HUES64 (cell line): Measurements from ENCODE around the gene COL25A1.
"Not testable (repeated sequence)": the region's sequence is repeated elsewhere in the genome, so short reads cannot be mapped to it uniquely, and the experiment has no call there.

Experiments used
- H3K27ac ChIP-seq: 2 replicates; pipeline ENCODE4 v1.7.0; 2013; ENCODE audit warnings: low read depth, low read length, inconsistent platforms
- H3K27me3 ChIP-seq: 2 replicates; pipeline ENCODE4 v1.6.1; 2013; ENCODE audit warnings: mild to moderate bottlenecking, low read length; ENCODE audit not compliant: insufficient read depth
- H3K36me3 ChIP-seq: 2 replicates; pipeline ENCODE4 v1.6.1; 2013; ENCODE audit warnings: mild to moderate bottlenecking, low read length; ENCODE audit not compliant: insufficient read depth
- H3K4me1 ChIP-seq: 2 replicates; pipeline ENCODE4 v1.6.1; 2013; ENCODE audit warnings: mild to moderate bottlenecking, low read length, moderate library complexity; ENCODE audit not compliant: insufficient read depth
- H3K4me3 ChIP-seq: 2 replicates; pipeline ENCODE4 v1.5.1; 2013; ENCODE audit warnings: mild to moderate bottlenecking, low read length, moderate library complexity
- H3K9ac ChIP-seq: 2 replicates; pipeline ENCODE4 v1.6.1; 2013; ENCODE audit warnings: mild to moderate bottlenecking, low read depth, low read length
- H3K9me3 ChIP-seq: 2 replicates; pipeline ENCODE4 v1.6.1; 2013; ENCODE audit warnings: low read depth, low read length; ENCODE audit not compliant: insufficient read depth
- WGBS: fragments of 150-250, 120-280 bp; methylation state at CpG from one replicate; pipeline ENCODE4 v1.1.7; 2013; ENCODE audit warnings: missing lambda C conversion rate; 5-methylcytosine and 5-hydroxymethylcytosine counted together

Gene COL25A1

DNA sequence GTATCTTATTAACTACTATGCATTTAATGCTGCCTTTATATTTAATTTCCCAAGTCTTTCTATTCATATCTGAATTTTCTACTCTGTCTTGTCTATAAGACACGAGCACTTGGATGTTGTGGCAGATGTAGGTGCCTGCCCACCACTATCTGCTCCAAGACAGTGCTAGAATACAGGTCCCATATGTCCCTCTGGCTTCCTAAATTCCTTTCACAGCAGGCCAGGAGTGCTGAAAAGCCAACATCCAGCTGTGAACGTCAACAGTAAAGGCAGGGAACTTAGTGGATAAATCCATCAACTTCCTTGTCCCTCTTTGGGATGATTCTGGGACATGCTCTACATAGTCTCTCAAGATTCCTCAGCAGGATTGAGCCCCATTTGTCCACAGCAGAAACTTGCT, 294.5 kb downstream of the COL25A1 start:
- 60% methylated on average over 2 of the region's 2 CpGs for WGBS
- no peaks in the 10 kb centered on the region for H3K36me3 ChIP-seq
- H3K4me3 ChIP-seq = no peak overlapping the region
- no peaks in the 10 kb centered on the region for H3K27me3 ChIP-seq
- H3K9me3 ChIP-seq = peaks cover 3% of the 10 kb centered on the region
- no peak overlapping the region for H3K9ac ChIP-seq
- H3K4me1 ChIP-seq = peaks cover 32% of the 10 kb centered on the region
- H3K27ac ChIP-seq = no peak overlapping the region

DNA sequence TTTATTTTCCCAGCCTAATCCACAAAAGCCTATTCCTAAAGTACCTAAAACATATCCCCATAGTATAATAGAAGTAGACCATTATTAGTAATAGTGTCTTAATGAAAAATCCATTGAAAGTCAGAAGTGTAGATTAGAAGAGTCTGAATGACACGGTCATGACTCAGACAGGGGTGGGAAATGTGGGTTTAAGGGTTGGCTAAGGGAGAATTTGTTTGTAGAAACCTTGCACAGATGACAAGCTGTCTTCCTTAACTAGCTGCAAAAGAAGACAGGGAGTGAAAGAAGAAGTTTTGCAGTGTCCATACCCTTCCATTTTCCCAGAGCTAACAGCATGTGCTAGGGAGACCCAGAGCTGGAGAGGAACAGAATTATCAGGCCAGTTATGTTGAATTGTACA, 296.9 kb downstream of the COL25A1 start:
- no peak overlapping the region for H3K4me3 ChIP-seq
- H3K9me3 ChIP-seq = no peaks in the 10 kb centered on the region
- H3K27me3 ChIP-seq = no peaks in the 10 kb centered on the region
- H3K27ac ChIP-seq = no peak overlapping the region
- no peaks in the 10 kb centered on the region for H3K36me3 ChIP-seq
- no peak overlapping the region for H3K9ac ChIP-seq
- 82% methylated on average over 1 of the region's 1 CpG for WGBS
- peaks cover 28% of the 10 kb centered on the region for H3K4me1 ChIP-seq

DNA sequence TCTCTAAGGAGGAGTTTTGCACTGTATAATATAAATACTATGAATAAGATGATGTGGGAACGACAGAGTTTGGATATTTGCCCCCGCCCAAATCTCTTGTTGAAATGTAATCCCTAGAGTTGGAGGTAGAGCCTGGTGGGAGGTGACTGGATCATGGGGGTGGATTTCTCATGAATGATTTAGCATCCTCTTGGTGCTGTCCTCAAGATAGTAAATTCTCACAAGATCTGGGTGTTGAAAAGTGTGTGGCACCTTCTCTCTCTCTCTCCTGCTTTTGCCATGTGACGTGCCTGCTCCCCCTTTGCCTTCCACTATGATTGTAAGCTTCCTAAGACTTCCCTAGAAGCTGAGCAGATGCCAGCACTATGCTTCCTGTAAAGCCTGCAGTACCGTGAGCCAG, 298.0 kb downstream of the COL25A1 start:
- no peak overlapping the region for H3K27ac ChIP-seq
- WGBS = 75% methylated on average over 4 of the region's 4 CpGs
- H3K4me1 ChIP-seq = peaks cover 25% of the 10 kb centered on the region
- no peaks in the 10 kb centered on the region for H3K36me3 ChIP-seq
- no peak overlapping the region for H3K4me3 ChIP-seq
- no peaks in the 10 kb centered on the region for H3K9me3 ChIP-seq
- no peaks in the 10 kb centered on the region for H3K27me3 ChIP-seq
- H3K9ac ChIP-seq = no peak overlapping the region

DNA sequence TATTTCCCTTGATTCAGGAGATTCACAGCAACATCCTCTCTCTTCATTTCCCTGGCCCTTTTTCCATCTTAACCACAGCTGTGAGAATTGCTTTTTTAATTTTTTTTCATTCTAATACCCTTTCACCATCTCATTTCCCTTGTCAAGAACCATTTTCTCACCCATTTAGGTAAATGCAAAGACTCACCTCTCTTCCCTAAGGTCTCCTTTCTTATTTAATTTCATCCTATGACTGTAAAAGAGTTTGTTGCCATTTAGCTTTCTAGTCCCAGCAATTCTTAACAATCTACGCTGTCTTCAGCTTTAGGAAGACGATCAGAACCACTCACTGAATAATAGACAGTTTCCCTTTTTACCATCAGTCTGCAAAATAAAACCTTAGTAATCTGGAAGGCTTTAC, 298.5 kb downstream of the COL25A1 start:
- Histone ChIP-seq H3K9me3 (no peaks in the 10 kb centered on the region), H3K4me1 (peaks cover 25% of the 10 kb centered on the region), H3K36me3 (no peaks in the 10 kb centered on the region), H3K4me3 (no peak overlapping the region), H3K27ac (no peak overlapping the region; the same call in 1 of the 2 replicates), H3K27me3 (no peaks in the 10 kb centered on the region), H3K9ac (no peak overlapping the region)
- WGBS = 63% methylated on average over 2 of the region's 2 CpGs

DNA sequence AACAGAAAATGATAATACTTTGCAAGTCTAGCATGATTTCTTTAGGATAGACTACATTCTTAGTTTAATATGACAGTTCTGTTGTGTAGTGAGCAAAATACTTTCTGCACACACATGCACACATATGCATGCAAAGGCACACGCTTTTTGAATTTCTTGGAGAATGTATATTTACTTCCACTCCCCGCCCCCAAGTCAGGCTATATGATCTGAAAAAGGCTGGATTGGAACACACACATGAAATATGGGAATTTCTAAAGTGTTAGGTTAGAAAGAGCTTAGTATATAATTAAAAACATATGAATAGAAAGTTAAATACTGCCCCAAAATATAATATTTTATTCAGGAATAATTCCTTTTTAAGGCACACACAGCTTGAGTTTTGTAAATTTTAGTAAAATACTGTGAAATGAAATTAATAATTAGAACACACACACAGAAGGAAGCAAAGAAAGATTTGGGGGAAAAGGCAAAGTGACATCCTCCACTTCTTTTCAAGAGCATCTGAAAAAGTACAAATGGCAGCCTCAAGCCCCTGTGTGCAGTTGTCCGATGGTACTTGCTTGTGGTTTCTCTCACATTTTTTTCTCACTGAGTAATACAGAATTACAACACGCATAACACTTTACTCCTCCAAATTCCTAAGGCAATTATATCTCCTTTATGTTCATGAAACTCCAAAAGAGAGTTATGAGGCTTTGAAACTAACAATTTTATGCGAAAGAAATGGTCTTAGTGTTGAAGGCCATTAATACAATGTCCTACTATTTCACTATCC, 310.7 kb downstream of the COL25A1 start:
- no peak overlapping the region for H3K4me3 ChIP-seq
- no peaks in the 10 kb centered on the region for H3K4me1 ChIP-seq
- no peaks in the 10 kb centered on the region for H3K36me3 ChIP-seq
- H3K9ac ChIP-seq = no peak overlapping the region
- over 99% methylated on average over 4 of the region's 5 CpGs for WGBS
- no peaks in the 10 kb centered on the region for H3K9me3 ChIP-seq
- H3K27me3 ChIP-seq = no peaks in the 10 kb centered on the region
- no peak overlapping the region for H3K27ac ChIP-seq

DNA sequence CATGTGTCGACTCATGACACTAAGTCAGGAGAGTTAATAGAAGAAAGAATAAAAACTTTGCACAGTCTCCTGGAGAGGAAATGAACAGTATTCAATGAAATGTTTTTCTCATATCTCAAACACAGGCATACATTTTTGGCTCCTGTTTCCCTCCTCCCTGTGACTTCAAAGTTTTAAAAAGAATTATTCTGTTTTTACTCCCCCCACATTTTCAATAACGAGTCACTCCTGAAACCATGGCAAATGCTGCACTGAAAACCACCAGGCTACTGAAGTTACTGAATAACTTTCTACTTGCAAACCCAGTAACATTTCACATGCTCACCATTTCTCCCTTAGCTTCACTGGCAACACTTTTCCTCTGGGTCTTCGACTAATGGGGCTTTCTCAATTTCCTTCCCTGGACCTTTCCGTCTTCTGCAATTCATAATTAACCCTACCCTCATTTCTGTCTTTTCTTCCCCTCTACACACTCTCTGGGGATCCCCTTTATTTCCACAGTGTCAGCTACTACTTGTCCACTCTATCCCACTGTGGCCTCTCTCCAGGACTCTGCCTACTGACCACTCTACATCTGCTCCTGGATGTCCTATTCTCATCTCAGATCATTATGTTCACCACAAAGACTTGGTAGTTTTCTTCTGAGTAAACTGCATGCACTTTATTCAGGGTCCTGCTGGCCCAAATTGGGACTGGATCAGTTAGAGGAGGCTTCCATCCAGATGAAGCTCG, 313.8 kb downstream of the COL25A1 start:
- H3K27me3 ChIP-seq = no peaks in the 10 kb centered on the region
- no peak overlapping the region for H3K27ac ChIP-seq
- no peak overlapping the region for H3K4me3 ChIP-seq
- no peak overlapping the region for H3K9ac ChIP-seq
- no peaks in the 10 kb centered on the region for H3K36me3 ChIP-seq
- no peaks in the 10 kb centered on the region for H3K4me1 ChIP-seq
- no peaks in the 10 kb centered on the region for H3K9me3 ChIP-seq
- 94% methylated on average over 5 of the region's 5 CpGs for WGBS

DNA sequence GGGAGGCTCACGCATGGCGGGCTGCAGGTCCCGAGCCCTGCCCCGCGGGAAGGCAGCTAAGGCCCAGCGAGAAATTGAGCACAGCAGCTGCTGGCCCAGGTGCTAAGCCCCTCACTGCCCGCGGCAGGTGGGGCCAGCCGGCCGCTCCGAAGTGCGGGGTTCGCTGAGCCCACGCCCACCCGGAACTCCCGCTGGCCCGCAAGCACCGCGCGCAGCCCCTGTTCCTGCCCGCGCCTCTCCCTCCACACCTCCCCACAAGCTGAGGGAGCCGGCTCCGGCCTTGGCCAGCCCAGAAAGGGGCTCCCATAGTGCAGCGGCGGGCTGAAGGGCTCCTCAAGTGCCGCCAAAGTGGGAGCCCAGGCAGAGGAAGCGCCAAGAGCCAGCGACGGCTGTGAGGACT, 318.0 kb downstream of the COL25A1 start:
- not testable (repeated sequence) for H3K4me1 ChIP-seq, H3K9ac ChIP-seq, H3K9me3 ChIP-seq, H3K4me3 ChIP-seq, H3K27ac ChIP-seq, H3K36me3 ChIP-seq, H3K27me3 ChIP-seq
- 97% methylated on average over 30 of the region's 30 CpGs for WGBS

DNA sequence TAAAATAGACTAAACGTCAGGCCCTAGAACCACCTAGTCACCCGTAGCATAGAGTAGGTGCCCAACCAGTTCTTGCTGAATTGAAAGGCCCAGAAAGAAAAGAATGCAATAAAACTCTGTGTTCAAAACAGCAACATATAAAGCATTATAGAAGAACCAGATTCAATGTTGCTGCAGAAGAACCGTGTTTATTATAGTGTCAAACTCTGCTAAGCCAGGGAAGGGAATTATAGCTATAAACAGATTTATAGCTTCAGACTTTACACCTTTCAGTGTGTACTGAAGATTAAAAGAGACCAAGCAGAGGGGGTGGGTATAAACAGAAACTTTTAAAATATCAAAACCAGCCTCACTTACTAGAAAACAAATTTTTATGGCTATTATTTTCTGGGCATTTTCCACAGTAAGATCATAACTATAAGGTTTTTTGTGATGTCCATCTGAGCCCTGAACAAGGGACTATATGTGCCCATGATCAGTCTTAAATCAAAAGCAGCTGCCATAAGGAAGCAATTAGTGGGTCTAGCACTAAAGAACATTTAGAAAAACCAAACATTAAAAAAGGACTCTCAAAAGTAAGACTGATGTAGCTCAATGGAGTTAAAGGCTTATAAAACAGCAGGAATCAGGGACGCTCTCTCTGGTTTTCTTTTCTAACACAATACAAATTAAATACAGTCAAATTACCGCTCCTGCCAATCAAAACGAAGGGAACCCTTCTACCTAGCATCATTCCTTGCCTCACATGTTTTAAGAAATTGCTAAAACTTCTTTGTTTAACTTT, 319.9 kb downstream of the COL25A1 start:
- no peaks in the 10 kb centered on the region for H3K36me3 ChIP-seq
- no peak overlapping the region for H3K27ac ChIP-seq
- no peak overlapping the region for H3K9ac ChIP-seq
- H3K27me3 ChIP-seq = no peaks in the 10 kb centered on the region
- H3K4me3 ChIP-seq = no peak overlapping the region
- H3K9me3 ChIP-seq = no peaks in the 10 kb centered on the region
- 97% methylated on average over 5 of the region's 6 CpGs for WGBS
- H3K4me1 ChIP-seq = no peaks in the 10 kb centered on the region

DNA sequence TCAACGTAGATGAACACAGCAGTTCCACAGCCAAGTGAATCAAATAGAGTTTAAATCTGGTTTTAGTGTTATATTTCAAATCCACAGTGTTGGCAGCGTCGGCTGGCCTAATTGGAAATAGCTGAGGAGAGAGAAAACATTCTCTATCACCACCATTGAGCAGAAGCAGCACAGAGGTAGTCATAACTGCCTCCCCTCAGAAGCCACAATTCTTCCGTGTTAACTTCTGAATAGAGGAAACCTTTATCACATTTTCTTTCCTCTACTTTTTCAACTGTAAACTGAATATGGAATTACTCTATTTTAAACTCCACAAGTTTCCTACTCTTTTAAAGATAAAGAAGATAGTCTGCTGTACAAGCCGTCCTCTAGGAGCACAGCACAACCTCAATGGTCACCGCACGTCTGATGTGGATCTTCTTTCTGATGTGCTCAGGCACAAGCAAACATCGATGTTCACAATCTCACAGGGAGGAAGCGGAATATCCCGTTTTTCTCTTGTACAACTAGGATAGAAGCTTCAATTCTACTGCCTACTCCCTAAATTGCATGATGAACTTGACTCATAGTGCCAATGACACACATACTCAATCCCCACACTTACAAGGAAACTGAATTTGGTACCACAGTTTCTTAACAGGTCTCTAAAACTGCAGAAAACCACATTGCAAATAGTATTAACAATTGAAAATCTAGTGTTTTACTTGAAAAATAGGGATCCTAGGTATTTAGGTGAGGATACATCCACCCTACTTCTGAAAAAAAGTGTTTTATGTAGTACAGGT, 321.8 kb downstream of the COL25A1 start:
- Histone ChIP-seq H3K9ac (no peak overlapping the region), H3K27ac (no peak overlapping the region), H3K36me3 (no peaks in the 10 kb centered on the region), H3K27me3 (no peaks in the 10 kb centered on the region), H3K4me1 (no peaks in the 10 kb centered on the region), H3K9me3 (no peaks in the 10 kb centered on the region), H3K4me3 (no peak overlapping the region)
- whole genome bisulfite sequencing = 96% methylated on average over 10 of the region's 10 CpGs

DNA sequence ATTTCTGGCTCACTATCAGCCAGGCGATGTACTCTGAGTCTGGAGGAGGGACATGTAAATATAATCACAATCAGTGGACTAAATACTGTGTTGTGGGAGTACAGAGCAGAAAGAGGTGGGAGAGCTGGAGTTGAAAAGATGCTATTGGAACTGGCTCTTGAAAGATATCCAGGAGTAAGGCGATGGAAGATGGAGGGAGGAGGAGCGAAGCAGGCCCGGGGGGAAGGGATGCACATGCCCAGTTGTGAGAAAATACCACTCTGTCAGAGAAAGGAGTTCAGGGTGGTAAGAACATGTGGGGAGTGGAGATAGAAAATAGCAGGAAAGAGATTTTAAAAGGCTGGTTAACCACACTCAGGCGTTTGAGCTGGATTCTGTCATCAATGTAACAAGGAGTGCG, 322.7 kb downstream of the COL25A1 start:
- Histone ChIP-seq H3K4me3 (no peak overlapping the region), H3K27me3 (no peaks in the 10 kb centered on the region), H3K4me1 (no peaks in the 10 kb centered on the region), H3K36me3 (no peaks in the 10 kb centered on the region), H3K9ac (no peak overlapping the region), H3K9me3 (no peaks in the 10 kb centered on the region), H3K27ac (no peak overlapping the region)
- 94% methylated on average over 6 of the region's 6 CpGs for WGBS
